Adipocyte (in vitro differentiated cells): ENCODE results near the gene DUSP11.
"Not testable (repeated sequence)": the region's sequence is repeated elsewhere in the genome, so short reads cannot be mapped to it uniquely, and the experiment has no call there.

Source experiments
- DNase-seq: peaks from one replicate; pipeline ENCODE4 v3.0.0-alpha.2; 2015; ENCODE audit warnings: low read depth
- H3K27me3 ChIP-seq: replicated peaks from 2 replicates; pipeline ENCODE4 v1.7.0; 2013; ENCODE audit warnings: mild to moderate bottlenecking, low read length, moderate library complexity; ENCODE audit not compliant: control insufficient read depth, insufficient read depth
- H3K36me3 ChIP-seq: 2 replicates; pipeline ENCODE4 v1.7.0; 2013; ENCODE audit warnings: low read length, mild to moderate bottlenecking, moderate library complexity; ENCODE audit not compliant: control insufficient read depth, insufficient read depth, severe bottlenecking
- H3K4me1 ChIP-seq: 2 replicates; pipeline ENCODE4 v1.7.0; 2013; ENCODE audit warnings: mild to moderate bottlenecking, low read length, moderate library complexity; ENCODE audit not compliant: control insufficient read depth, insufficient read depth
- H3K4me3 ChIP-seq: 2 replicates; pipeline ENCODE4 v1.7.0; 2013; ENCODE audit warnings: mild to moderate bottlenecking, low read length, moderate library complexity
- H3K9ac ChIP-seq: 2 replicates; pipeline ENCODE4 v1.7.0; 2013; ENCODE audit warnings: mild to moderate bottlenecking, low read length, moderate library complexity
- H3K9me3 ChIP-seq: 2 replicates; pipeline ENCODE4 v1.7.0; 2013; ENCODE audit warnings: mild to moderate bottlenecking, low read length, moderate library complexity; ENCODE audit not compliant: control insufficient read depth

Gene DUSP11

DNA sequence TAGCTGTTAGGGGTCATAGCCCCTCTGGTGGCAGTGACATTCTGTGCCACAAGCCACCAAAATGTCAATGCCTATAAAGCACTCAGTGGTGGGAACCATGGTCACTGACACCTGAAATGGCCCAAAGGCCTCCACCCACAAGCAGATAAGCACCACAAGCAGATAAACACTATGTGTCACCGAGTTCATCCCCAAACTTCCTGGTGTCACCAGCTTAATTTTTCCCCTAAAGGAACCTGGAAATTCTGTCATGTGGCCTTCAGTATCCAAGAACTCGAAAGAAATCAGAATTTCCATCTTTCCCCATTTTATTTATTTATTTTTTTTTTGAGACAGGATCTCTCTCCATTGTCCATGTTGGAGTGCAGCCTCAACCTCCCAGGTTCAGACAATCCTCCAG is 39.1 kb downstream of the DUSP11 start:
- no peaks in the 10 kb centered on the region for H3K9me3 ChIP-seq
- H3K36me3 ChIP-seq = peaks cover 18% of the 10 kb centered on the region
- no peaks in the 10 kb centered on the region for H3K27me3 ChIP-seq

DNA sequence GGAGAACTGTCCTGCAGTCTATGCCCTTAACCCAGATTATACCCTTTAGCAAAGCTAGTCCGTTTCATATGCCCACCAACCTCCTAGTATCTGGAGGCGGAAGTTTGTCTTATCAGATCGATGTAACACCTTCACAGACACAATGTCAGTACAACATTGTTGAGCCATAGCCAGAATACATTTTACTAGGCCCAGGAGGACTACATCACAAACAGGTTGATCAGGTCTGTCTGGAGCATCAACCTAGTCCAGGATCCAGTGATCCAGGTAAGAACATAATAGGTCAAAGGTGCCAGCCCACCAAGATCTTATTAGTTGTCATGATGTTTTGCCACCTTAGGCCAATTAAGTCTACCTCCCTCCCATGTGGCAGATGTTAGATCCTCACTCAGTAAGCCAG is 40.8 kb downstream of the DUSP11 start:
- Histone ChIP-seq H3K4me3 (no peak overlapping the region), H3K9me3 (no peaks in the 10 kb centered on the region), H3K27me3 (no peaks in the 10 kb centered on the region), H3K9ac (no peak overlapping the region), H3K4me1 (peaks cover 16% of the 10 kb centered on the region), H3K36me3 (peaks cover 10% of the 10 kb centered on the region)
- no peak for DNase-seq

More for the DNA sequence above, 39.1 kb downstream of the DUSP11 start:
- no peak for DNase-seq
- no peak overlapping the region for H3K4me3 ChIP-seq
- no peak overlapping the region for H3K9ac ChIP-seq
- H3K4me1 ChIP-seq = peaks cover 16% of the 10 kb centered on the region

DNA sequence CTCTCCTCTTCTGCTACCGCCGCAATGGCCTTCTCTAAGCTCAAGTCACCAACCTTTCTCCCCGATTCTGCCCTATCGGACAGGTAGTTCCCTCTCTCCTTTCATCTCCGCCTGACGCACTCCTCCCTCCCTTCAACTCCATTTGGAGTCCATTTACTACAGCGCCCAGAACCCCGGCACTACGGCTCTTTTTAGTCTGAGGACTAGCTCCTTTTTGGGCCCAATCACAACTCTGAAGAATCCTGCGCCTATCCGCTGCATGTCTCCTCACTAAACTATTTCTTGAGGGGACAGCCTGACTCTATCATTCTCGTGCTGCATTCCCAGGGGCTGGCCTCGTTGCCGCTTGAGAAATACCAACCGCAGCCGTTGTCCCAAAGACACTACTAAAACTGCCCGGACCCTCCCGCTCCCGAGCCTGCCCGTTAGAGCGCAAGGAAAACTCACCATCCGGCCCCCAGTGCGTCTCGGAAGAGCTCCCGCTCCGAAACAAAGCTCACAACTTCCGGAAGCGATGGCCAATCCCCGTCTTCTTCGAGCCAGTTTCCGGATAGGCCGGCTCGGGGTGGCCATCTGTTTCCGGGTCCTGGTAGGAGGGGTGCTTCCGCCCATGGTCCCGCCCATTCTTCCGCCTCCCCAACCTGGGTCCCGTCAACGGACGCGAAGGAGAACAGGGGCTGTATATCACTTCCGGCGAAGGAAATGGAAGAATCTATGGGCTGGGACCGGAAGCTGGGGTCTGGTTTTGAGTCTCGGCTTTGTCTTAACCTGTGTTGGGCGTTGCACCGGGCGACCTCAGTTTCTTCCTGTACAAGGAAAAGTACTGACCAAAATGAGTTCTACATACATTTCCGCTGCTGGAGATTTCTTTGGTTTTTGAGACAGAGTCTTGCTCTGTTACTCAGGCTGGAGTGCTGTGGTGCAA is 42.8 kb downstream of the DUSP11 start, which contains the start of gene TPRKB:
TPRKB (minus strand) TSS at position 491 of the 925 bp plus-strand sequence. CDS start 2,776 bp downstream, outside the sequence.
- peak; percentile 98 for DNase-seq
- Histone ChIP-seq H3K9me3 (no peaks in the 10 kb centered on the region), H3K9ac (peak within 1 kb of the TSS; percentile 96), H3K36me3 (peaks cover 17% of the 10 kb centered on the region), H3K27me3 (no peaks in the 10 kb centered on the region), H3K4me3 (peak within 1 kb of the TSS; percentile 99), H3K4me1 (peaks cover 16% of the 10 kb centered on the region)

DNA sequence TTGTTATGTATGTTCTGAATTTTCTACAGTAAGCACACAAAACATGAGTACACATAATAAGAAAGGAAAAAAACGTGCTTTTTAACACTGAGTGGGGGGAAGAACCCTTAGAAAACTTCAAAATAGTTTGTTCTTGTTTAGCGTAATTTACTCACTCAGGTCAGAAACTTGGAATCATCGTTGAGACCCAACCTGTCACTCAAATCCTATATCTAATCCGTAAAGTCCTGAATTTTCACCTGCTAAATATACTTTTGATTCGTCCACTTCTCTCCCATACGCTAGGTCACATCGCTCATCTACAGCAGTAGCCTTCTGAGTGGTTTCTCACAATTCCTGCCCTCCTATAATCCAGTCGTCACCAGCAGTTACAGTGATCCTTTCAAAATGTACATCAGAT is 43.5 kb downstream of the DUSP11 start:
- Histone ChIP-seq H3K36me3 (peaks cover 18% of the 10 kb centered on the region), H3K4me3 (peak overlapping the region; percentile 99), H3K9me3 (no peaks in the 10 kb centered on the region), H3K9ac (peak overlapping the region; percentile 96), H3K27me3 (no peaks in the 10 kb centered on the region), H3K4me1 (peaks cover 16% of the 10 kb centered on the region)
- no peak for DNase-seq

DNA sequence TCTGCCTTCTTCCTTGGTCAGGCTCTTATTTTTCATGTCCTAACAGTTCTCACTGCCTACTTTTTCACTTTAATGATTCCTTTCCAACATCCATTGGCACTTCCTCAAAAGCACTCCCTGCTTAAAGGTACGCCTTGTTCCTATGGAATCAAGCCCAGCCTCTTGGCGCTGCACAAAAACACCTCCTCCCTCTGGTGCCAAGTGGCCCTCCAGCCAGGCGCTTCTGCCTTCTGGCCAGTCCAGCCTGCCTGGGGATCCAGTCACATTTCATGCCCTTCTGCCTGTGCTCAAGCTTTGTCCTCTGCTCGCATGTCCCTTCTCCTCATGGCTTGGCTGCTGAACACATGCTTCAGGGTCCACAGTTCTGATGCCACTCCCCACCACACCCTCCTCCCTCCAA is 49.1 kb downstream of the DUSP11 start:
- no peak overlapping the region for H3K4me3 ChIP-seq
- no peaks in the 10 kb centered on the region for H3K9me3 ChIP-seq
- H3K4me1 ChIP-seq = peaks cover under 1% of the 10 kb centered on the region
- DNase-seq = no peak
- H3K27me3 ChIP-seq = no peaks in the 10 kb centered on the region
- H3K36me3 ChIP-seq = peaks cover 44% of the 10 kb centered on the region
- H3K9ac ChIP-seq = no peak overlapping the region

DNA sequence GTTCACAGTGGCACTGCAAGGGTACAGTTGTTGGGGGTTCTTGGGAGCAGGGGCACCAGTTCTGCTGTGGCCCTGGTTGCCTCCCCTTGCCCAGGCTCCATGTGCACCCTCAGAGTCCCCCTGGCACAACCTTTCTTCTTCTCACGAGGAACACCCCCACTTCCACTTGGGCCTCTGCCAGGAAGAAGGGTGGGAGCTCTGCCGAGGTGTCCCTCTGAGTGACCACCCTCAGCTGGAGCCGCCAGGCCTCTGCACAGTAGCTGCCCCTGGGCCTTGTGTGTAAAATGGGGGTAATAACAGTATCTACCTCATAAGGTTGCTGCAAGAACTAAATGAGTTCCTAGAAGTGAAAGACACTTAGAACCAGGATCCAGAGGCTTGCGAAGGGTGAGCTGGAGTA is 51.2 kb downstream of the DUSP11 start:
- Histone ChIP-seq H3K9ac (no peak overlapping the region), H3K4me3 (no peak overlapping the region), H3K9me3 (no peaks in the 10 kb centered on the region), H3K27me3 (no peaks in the 10 kb centered on the region), H3K4me1 (no peaks in the 10 kb centered on the region), H3K36me3 (peaks cover 44% of the 10 kb centered on the region)
- no peak for DNase-seq

DNA sequence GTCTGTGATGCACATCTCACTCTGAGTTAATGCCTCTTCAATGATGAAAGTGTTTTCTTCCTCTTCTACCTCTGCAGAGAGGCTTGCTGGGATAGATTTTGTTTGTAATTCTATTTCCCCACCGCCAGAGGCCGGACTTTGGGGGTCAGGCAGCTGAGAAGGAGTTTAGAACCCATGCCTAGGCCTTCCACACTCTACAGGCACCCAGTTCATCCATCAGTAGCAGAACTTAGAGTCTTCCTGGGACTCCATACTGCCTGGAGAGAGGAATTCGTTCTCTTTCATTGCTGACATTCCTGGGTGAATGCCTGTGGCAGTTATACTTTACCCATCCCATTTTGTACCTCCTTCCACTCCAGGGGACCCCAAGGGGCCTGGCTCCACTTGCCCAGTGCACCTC is 51.9 kb downstream of the DUSP11 start:
- Histone ChIP-seq H3K4me1 (no peaks in the 10 kb centered on the region), H3K27me3 (no peaks in the 10 kb centered on the region), H3K9ac (no peak overlapping the region), H3K4me3 (no peak overlapping the region), H3K9me3 (no peaks in the 10 kb centered on the region), H3K36me3 (peaks cover 41% of the 10 kb centered on the region)
- DNase-seq = no peak

DNA sequence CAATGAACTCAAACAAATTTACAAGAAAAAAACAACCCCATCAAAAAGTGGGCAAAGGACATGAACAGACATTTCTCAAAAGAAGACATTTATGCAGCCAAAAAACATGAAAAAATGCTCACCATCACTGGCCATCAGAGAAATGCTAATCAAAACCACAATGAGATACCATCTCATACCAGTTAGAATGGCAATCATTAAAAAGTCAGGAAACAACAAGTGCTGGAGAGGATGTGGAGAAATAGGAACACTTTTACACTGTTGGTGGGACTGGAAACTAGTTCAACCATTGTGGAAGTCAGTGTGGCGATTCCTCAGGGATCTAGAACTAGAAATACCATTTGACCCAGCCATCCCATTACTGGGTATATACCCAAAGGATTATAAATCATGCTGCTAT is 53.2 kb downstream of the DUSP11 start:
- H3K9ac ChIP-seq, H3K4me1 ChIP-seq, H3K4me3 ChIP-seq, DNase-seq, H3K9me3 ChIP-seq, H3K27me3 ChIP-seq: not testable (repeated sequence)
- H3K36me3 ChIP-seq = peaks cover 30% of the 10 kb centered on the region

DNA sequence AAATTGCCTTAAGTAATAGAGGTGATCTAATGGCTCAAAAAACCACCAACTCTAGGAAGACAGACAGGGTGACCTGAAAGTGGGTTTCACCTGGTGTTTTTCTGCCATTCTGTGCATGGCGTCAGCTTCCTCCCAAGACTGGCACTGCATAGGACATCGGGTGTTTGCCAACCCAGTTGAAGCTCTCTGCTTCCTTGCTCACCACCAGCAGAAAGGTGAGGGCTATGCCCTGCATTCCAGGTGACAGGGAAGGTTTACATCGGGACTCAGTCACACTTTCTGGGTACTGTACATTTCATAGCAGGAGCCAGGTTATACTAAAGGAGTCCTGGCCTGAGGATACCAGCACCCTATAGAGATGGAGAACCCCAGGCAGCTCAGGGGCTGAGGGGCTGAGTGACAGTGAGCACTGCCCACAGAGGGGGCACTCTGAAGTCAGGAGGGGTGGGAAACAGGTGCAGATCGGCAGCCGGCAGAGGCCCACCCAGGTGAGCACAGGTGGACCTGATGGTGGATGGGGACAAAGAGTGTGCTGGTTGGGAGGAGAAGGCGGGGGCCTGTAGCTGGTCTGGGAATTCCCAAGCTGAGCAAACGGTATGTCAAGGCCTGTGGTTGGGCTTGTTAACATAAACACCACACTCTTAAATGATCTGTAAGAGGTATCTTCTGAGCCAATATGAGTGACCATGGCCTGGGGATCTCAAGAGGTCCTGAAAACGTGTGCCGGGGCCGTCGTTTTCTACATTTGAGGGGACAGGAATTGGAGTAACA is 60.9 kb downstream of the DUSP11 start:
- Histone ChIP-seq H3K9me3 (peaks cover 24% of the 10 kb centered on the region), H3K4me3 (no peak overlapping the region), H3K27me3 (no peaks in the 10 kb centered on the region), H3K9ac (no peak overlapping the region), H3K36me3 (no peaks in the 10 kb centered on the region), H3K4me1 (no peaks in the 10 kb centered on the region)
- DNase-seq = no peak

DNA sequence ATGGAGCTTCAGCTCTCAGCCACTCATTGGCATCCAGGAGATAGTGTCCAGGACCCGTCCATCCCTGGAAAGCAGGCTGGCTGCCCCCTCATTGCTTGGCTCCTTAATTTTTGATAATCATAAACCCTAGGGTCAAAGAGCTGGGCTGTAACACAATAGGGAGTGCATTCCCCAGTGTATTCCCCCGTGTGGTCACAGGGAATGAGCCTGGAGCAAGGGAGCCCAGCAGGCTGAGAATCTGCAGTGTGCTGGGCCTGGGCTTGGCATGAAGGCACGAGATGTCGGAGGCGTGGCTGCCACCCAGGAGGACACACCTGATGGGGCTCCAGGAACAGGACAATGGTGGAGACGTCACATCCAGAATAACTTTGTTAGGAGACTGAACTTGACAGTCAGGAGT is 61.5 kb downstream of the DUSP11 start:
- peaks cover 30% of the 10 kb centered on the region for H3K9me3 ChIP-seq
- DNase-seq = no peak
- no peak overlapping the region for H3K4me3 ChIP-seq
- no peaks in the 10 kb centered on the region for H3K4me1 ChIP-seq
- no peaks in the 10 kb centered on the region for H3K27me3 ChIP-seq
- H3K36me3 ChIP-seq = no peaks in the 10 kb centered on the region
- no peak overlapping the region for H3K9ac ChIP-seq

DNA sequence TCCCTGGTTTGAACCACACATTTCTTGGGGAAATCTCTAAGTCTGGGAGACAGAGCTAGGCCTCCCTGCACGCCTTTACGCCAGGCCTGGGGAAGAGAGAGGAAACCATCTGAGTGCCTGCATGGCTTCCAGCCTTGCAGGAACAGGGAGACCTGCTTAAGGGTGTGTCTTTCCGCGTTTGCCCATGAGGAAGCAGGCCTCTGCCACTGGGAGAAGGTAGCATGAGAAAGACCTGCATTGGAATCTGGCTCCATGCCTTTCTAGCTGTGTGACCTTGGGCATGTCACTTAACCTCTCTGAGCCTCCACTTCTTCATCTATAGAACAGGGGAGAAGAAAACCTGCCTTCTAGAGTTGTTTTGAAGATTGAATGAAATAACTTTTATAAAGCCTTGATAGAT is 62.2 kb downstream of the DUSP11 start:
- H3K4me1 ChIP-seq = not testable (repeated sequence)

More for the DNA sequence above, 62.2 kb downstream of the DUSP11 start:
- H3K27me3 ChIP-seq, DNase-seq, H3K4me3 ChIP-seq, H3K36me3 ChIP-seq, H3K9ac ChIP-seq: not testable (repeated sequence)
- H3K9me3 ChIP-seq = peaks cover 36% of the 10 kb centered on the region
